Upper lobe of left lung (tissue), 6 donors: ENCODE measurements around the gene NAV2. TPM values are rescaled to one million over a fixed set of nuclear protein-coding genes. Genes with fewer than 3 reads are reported as not detected.

Experiments used
- ATAC-seq, 2 donors: fragments of 200-7000 bp; cut with Tn5 transposase; one replicate each; pipeline ENCODE4 v1.9.1; 2022; ENCODE audit warnings: mild to moderate bottlenecking in 2 of 2, moderate library complexity in 2 of 2; ENCODE audit not compliant: low FRiP score in 2 of 2
- DNase-seq, 2 donors: peaks; one replicate each; pipeline ENCODE4 v3.0.0-alpha.2; 2019 to 2020
- H3K27ac ChIP-seq, 4 donors: fragments of 200-600 bp; sonication (generic); one replicate each; pipeline ENCODE4 v1.5.1; 2016 to 2019
- H3K27me3 ChIP-seq, 4 donors: fragments of 200-600 bp; sonication (generic); one replicate each; pipeline ENCODE4 v1.5.1; 2017 to 2019
- H3K36me3 ChIP-seq, 4 donors: fragments of 200-600 bp; sonication (generic); one replicate each; pipeline ENCODE4 v1.5.1; 2016 to 2019
- H3K4me1 ChIP-seq, 4 donors: fragments of 200-600 bp; sonication (generic); one replicate each; pipeline ENCODE4 v1.5.1; 2018 to 2019
- H3K4me3 ChIP-seq, 4 donors: fragments of 200-600 bp; sonication (generic); one replicate each; pipeline ENCODE4 v1.5.1; 2017 to 2019; ENCODE audit warnings: mild to moderate bottlenecking in 2 of 4, moderate library complexity in 1 of 4
- H3K9me3 ChIP-seq, 4 donors: fragments of 200-600 bp; sonication (generic); one replicate each; pipeline ENCODE4 v1.5.1; 2018 to 2019
- EP300 ChIP-seq, 4 donors: sonication (generic); formaldehyde crosslinking; IDR thresholded peaks; one replicate each; pipeline ENCODE4 v1.5.1; 2017; ENCODE audit warnings: antibody characterized with exemption in 4 of 4, control low read depth in 2 of 4
- POLR2A ChIP-seq, 4 donors: fragments of 450-650 bp; IDR thresholded peaks; one replicate each; pipeline ENCODE4 v1.5.1; 2016 to 2017; ENCODE audit warnings: antibody characterized with exemption in 4 of 4, mild to moderate bottlenecking in 2 of 4
- POLR2AphosphoS5 ChIP-seq, 2 donors: sonication (generic); formaldehyde crosslinking; IDR thresholded peaks; one replicate each; pipeline ENCODE4 v1.5.1; 2017; ENCODE audit warnings: antibody characterized with exemption in 2 of 2
- WGBS, 2 donors: methylation state at CpG; one replicate each; pipeline ENCODE4 v1.1.5; 2017 to 2018; 5-methylcytosine and 5-hydroxymethylcytosine counted together
- total RNA-seq, 6 donors: library from RNA; depleted of rRNA in 4 of 6; stranded (reverse); fragments of >200 nt in 4 of 6; gene quantifications; one replicate each; pipeline versions ENCODE4 v1.1.0 to v1.2.1, GENCODE V29; 2016 to 2021
- TF ChIP-seq, protein P1 (sequence below), 6 experiments: fragments of 450-650 bp in 4 of 6; fragments of 200-600 bp in 2 of 6; sonication (generic) in 2 of 6; IDR thresholded peaks; one replicate each; pipeline ENCODE4 v1.5.1; 2016 to 2019; ENCODE audit warnings: antibody characterized with exemption in 6 of 6
- donor health status: DM: no; HTN: no; CAD: no; lungs with moderate emphysema.
- donor health status: DM: no; HTN: yes; CAD: no; lungs with severe emphysema.

Gene NAV2
- total RNA-seq, 6 donors from 2014 or later = 40.5 to 61.4 (median 52.3) TPM

DNA sequence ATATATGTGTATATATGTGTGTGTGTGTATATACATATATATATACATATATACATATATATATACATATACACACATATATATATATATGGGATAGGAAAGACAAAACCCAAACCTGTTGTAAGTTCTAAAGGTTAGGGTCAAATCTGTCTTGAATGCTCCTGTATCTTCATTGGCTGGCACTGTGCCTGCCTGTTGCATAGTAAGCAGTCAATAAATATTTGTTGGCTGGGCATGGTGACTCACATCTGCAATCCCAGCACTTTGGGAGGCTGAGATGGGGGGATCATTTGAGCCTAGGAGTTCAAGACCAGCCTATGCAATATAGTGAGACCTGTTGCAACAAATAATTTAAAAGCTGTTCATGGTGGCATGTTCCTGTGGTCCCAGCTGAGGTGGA, 242.3 kb downstream of the NAV2 start:
- peaks cover 0 to 3% (median 0%) of the 10 kb centered on the region in 4 donors for H3K36me3 ChIP-seq
- H3K4me1 ChIP-seq = peaks cover 8 to 21% (median 11%) of the 10 kb centered on the region in 4 donors
- ATAC-seq (no peak), DNase-seq (no peak)
- TF ChIP-seq, protein P1, sequence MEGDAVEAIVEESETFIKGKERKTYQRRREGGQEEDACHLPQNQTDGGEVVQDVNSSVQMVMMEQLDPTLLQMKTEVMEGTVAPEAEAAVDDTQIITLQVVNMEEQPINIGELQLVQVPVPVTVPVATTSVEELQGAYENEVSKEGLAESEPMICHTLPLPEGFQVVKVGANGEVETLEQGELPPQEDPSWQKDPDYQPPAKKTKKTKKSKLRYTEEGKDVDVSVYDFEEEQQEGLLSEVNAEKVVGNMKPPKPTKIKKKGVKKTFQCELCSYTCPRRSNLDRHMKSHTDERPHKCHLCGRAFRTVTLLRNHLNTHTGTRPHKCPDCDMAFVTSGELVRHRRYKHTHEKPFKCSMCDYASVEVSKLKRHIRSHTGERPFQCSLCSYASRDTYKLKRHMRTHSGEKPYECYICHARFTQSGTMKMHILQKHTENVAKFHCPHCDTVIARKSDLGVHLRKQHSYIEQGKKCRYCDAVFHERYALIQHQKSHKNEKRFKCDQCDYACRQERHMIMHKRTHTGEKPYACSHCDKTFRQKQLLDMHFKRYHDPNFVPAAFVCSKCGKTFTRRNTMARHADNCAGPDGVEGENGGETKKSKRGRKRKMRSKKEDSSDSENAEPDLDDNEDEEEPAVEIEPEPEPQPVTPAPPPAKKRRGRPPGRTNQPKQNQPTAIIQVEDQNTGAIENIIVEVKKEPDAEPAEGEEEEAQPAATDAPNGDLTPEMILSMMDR (IDR thresholded peaks at IDR 0.05) = no peak
- TF ChIP-seq POLR2AphosphoS5 (IDR thresholded peaks at IDR 0.05) (no peak), POLR2A (IDR thresholded peaks at IDR 0.05) (no peak), EP300 (IDR thresholded peaks at IDR 0.05) (no peak)
- no peaks in the 10 kb centered on the region for H3K27me3 ChIP-seq
- no peaks in the 10 kb centered on the region for H3K9me3 ChIP-seq
- no peak overlapping the region for H3K4me3 ChIP-seq
- no peak overlapping the region for H3K27ac ChIP-seq

DNA sequence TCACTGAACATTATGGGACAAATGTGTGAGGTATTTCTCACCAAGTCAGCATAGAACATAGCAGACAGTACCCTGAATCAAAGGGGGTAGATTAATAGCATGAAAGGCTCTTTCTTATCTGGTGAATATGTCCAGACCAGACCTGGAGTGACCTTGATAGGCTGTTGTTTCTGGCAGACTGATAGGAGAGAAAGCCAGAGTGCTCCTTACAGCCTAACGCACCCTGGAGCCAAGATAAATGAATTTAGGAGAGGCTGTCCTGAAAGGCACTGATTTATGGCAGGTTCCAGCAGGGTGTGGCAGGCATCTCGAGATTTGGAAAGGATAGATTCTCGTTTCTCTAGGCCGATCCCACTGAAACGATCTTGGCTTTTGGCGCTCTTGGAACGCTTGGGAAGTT, 243.0 kb downstream of the NAV2 start:
- no peak overlapping the region for H3K4me3 ChIP-seq
- H3K36me3 ChIP-seq = no peaks in the 10 kb centered on the region
- no peaks in the 10 kb centered on the region for H3K9me3 ChIP-seq
- no peak overlapping the region for H3K27ac ChIP-seq
- H3K4me1 ChIP-seq = peaks cover 8 to 21% (median 11%) of the 10 kb centered on the region in 4 donors
- TF ChIP-seq POLR2AphosphoS5 (IDR thresholded peaks at IDR 0.05) (no peak), POLR2A (IDR thresholded peaks at IDR 0.05) (no peak), EP300 (IDR thresholded peaks at IDR 0.05) (no peak)
- TF ChIP-seq, protein P1 (IDR thresholded peaks at IDR 0.05) = no peak
- WGBS, 2 donors = 74 to 79% methylated on average over 7 of the region's 7 CpGs
- no peak for DNase-seq
- ATAC-seq = no peak
- no peaks in the 10 kb centered on the region for H3K27me3 ChIP-seq

DNA sequence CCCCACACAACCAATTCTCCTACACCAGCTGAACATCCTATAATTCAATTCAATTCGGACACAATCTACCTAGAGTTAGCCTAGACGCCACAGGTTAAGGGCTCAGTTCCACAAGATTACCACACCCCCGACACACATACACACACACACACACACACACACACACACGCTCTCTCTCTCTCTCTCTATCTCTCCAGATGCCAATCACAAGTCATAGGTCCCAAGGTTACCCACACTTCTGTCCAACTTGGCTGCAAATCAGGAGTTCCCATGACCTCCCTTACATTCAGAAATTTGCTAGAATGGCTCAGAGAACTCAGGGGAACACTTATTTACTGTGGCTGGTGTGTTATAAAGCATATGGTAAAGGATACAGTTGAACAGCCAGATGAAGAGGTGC, 243.6 kb downstream of the NAV2 start:
- Histone ChIP-seq H3K36me3 (no peaks in the 10 kb centered on the region), H3K4me3 (no peak overlapping the region), H3K9me3 (no peaks in the 10 kb centered on the region), H3K4me1 (peaks cover 8 to 19% (median 11%) of the 10 kb centered on the region in 4 donors), H3K27me3 (no peaks in the 10 kb centered on the region), H3K27ac (no peak overlapping the region)
- WGBS, 2 donors = 64 to 85% methylated on average over 4 of the region's 4 CpGs
- DNase-seq (no peak), ATAC-seq (no peak)
- no peak for TF ChIP-seq POLR2AphosphoS5 (IDR thresholded peaks at IDR 0.05)
- no peak for TF ChIP-seq EP300 (IDR thresholded peaks at IDR 0.05)
- TF ChIP-seq, protein P1 (IDR thresholded peaks at IDR 0.05) = no peak
- TF ChIP-seq POLR2A (IDR thresholded peaks at IDR 0.05) = no peak

DNA sequence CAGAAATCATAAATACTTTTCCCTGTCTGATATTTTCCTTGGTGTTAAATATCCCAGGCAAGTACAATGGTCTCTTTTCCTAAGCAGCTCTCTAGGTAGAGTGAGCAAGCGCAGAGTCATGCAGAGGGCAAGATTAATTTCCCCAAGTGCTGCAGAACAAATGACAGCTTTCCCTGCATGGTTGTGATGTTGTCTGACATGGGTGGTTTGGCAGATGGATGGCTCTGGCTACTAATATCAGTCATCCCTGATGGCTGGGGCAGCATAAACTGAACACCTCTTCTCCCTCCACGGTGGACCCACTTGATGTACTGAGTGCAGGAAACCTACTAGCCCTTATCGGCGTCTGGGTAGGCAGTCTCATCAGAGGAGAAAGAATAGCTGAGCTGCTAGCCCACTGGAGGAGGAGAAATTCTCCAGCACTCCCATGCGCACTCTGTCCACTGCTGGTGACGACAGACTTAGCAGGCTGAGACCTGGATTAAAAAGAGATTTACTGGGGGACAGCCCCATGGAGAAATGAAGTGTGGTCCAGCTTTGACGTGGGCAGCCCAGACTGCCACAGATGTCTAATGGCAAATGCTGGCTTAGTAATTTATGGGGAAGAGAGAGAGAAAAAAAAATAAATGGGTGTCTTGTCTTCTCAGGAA, 244.8 kb downstream of the NAV2 start:
- ATAC-seq = no peak
- no peaks in the 10 kb centered on the region for H3K27me3 ChIP-seq
- H3K27ac ChIP-seq = no peak overlapping the region

DNA sequence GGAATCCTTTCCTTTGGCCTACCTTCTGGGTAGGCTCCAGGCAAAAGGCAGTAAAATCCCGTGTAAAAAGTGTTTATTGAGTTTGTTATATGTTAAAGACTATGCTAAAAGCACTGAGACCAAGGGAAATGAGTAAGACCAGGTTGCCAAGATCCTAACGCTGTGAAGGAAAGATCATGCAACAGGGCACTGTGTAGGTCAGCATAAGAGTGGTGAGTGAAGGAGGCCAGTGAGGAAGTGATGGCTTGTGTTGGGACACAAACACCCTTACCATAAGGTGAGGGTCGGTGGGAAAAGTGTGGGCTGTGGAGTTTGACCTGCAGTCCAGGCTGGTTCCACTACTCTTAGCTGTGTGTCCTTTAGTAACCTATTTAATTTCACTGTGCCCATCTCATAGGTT, 245.6 kb downstream of the NAV2 start:
- DNase-seq (no peak), ATAC-seq (no peak)
- peaks cover 0 to 3% (median 0%) of the 10 kb centered on the region in 4 donors for H3K36me3 ChIP-seq
- H3K27ac ChIP-seq = no peak overlapping the region
- TF ChIP-seq, protein P1 (IDR thresholded peaks at IDR 0.05) = no peak
- no peak for TF ChIP-seq POLR2AphosphoS5 (IDR thresholded peaks at IDR 0.05)
- no peak for TF ChIP-seq EP300 (IDR thresholded peaks at IDR 0.05)
- no peak for TF ChIP-seq POLR2A (IDR thresholded peaks at IDR 0.05)
- no peaks in the 10 kb centered on the region for H3K27me3 ChIP-seq
- no peaks in the 10 kb centered on the region for H3K9me3 ChIP-seq
- 73 to 80% methylated on average over 3 of the region's 3 CpGs for WGBS, 2 donors
- H3K4me3 ChIP-seq = no peak overlapping the region
- H3K4me1 ChIP-seq = peaks cover 0 to 12% (median 7%) of the 10 kb centered on the region in 4 donors

More for the DNA sequence above, 244.8 kb downstream of the NAV2 start:
- WGBS, 2 donors = 90 to 92% methylated on average over 7 of the region's 7 CpGs
- H3K36me3 ChIP-seq = peaks cover 0 to 3% (median 0%) of the 10 kb centered on the region in 4 donors
- H3K9me3 ChIP-seq = no peaks in the 10 kb centered on the region
- peaks cover 0 to 15% (median 8%) of the 10 kb centered on the region in 4 donors for H3K4me1 ChIP-seq
- no peak for DNase-seq
- H3K4me3 ChIP-seq = no peak overlapping the region
- no peak for TF ChIP-seq EP300 (IDR thresholded peaks at IDR 0.05)
